ENCODE results near the gene ASB2. TPM values are rescaled to one million over a fixed set of nuclear protein-coding genes. Genes with fewer than 3 reads are reported as not detected.

The ASB2 gene
- total and polyA plus RNA-seq, 2 of the 8 experiments (the other 6 are each of a cell fraction or from before 2014, with no cell fraction given), result 1.0 to 2.1 TPM

- Histone ChIP-seq H3K36me3 (ENCODE audit: control insufficient read depth in 2 of 4, insufficient read depth in 4 of 4, low read length in 3 of 4) (no peaks in the 10 kb centered on the region), H3K23me2 (ENCODE audit: low read depth, low read length) (no peaks in the 10 kb centered on the region), H4K91ac (replicated peaks; ENCODE audit: insufficient read length, low read length) (no peak overlapping the region), H3K14ac (ENCODE audit: insufficient read length) (no peak overlapping the region), H2AK5ac (ENCODE audit: low read depth, low read length) (no peak overlapping the region), H3K79me1 (ENCODE audit: low read depth, low read length) (no peaks in the 10 kb centered on the region), H2AFZ (ENCODE audit: low read length) (no peak overlapping the region), H3K27me3 (replicated peaks in 1 of 4; ENCODE audit: control insufficient read depth in 3 of 4, extremely low read depth in 1 of 4, insufficient read depth in 3 of 4, low read length in 3 of 4) (no peaks in the 10 kb centered on the region), H3K4me2 (ENCODE audit: insufficient read depth in 1 of 2, low read depth in 2 of 2, low read length in 2 of 2) (no peak overlapping the region), H4K5ac (ENCODE audit: insufficient read length, low read depth, low read length) (no peak overlapping the region), H3K4me1 (replicated peaks in 1 of 4; ENCODE audit: control insufficient read depth in 3 of 4, insufficient read depth in 4 of 4, low read length in 3 of 4) (peaks cover 0 to 5% (median 0%) of the 10 kb centered on the region in 4 experiments; a peak in 1 of 7 replicates), H2BK120ac (replicated peaks; ENCODE audit: low read depth, low read length) (no peak overlapping the region), H2BK15ac (ENCODE audit: low read length) (no peak overlapping the region), H3K4me3 (ENCODE audit: extremely low read depth in 1 of 4, insufficient read depth in 2 of 4, low read depth in 3 of 4, low read length in 4 of 4) (no peak overlapping the region), H3K9ac (replicated peaks in 1 of 4; ENCODE audit: extremely low read depth in 1 of 4, low read depth in 3 of 4, low read length in 3 of 4) (no peak overlapping the region), H3K27ac (ENCODE audit: low read depth, low read length) (no peak overlapping the region), H3K9me3 (ENCODE audit: insufficient read depth in 2 of 2, low read depth in 1 of 2, low read length in 1 of 2) (no peaks in the 10 kb centered on the region), H3K23ac (ENCODE audit: insufficient read length) (no peak overlapping the region), H3K4ac (replicated peaks; ENCODE audit: insufficient read length, low read depth, low read length) (no peak overlapping the region), H2BK20ac (ENCODE audit: low read length) (no peak overlapping the region), H3K56ac (replicated peaks; ENCODE audit: insufficient read length, low read depth, low read length) (no peak overlapping the region), H3K18ac (ENCODE audit: extremely low read depth, low read length) (no peak overlapping the region), H2BK5ac (ENCODE audit: low read depth, low read length) (no peak overlapping the region), H4K8ac (ENCODE audit: extremely low read depth, insufficient read depth, low read length) (no peak overlapping the region), H2BK12ac (ENCODE audit: low read depth, low read length) (no peak overlapping the region), H3K79me2 (ENCODE audit: control insufficient read depth in 1 of 2, insufficient read depth in 2 of 2, low read length in 2 of 2) (no peaks in the 10 kb centered on the region), H4K20me1 (replicated peaks in 1 of 2; ENCODE audit: control insufficient read depth in 1 of 2, insufficient read depth in 2 of 2, low read length in 2 of 2) (no peaks in the 10 kb centered on the region)
- DNase-seq (ENCODE audit: low read depth in 1 of 2, low spot score in 2 of 2) (no peak), FAIRE-seq (no peak)
- CTCF ChIA-PET (ENCODE audit: partially characterized antibody), result interaction anchor here (0.7 to 3.3 kb wide), 11 partner anchors 11 to 384 kb away, joined by 3 to 23 read pairs (median 8); no protein-coding TSS in a partner anchor
- WGBS, 2 experiments (ENCODE audit: extremely low coverage in 1 of 2, insufficient coverage in 1 of 2, insufficient read length in 1 of 2, insufficient replicate concordance in 2 of 2, low coverage in 1 of 2, low lambda C conversion rate in 2 of 2, missing lambda C conversion rate in 1 of 2), result 96% methylated on average over 14 of the region's 14 CpGs; no CpG with 5 or more reads in 1 of the 2 experiments
- POLR2A ChIA-PET (ENCODE audit: partially characterized antibody), result no interaction called here
- TF ChIP-seq BRCA1 (IDR thresholded peaks at IDR 0.05; ENCODE audit: low read depth, low read length), result no peak
- TF ChIP-seq KDM5A (IDR thresholded peaks at IDR 0.05; ENCODE audit: low read length), result no peak
- no peak for TF ChIP-seq RNF2 (IDR thresholded peaks at IDR 0.05; ENCODE audit: borderline replicate concordance, low read depth, low read length, missing control alignments, poor library complexity, severe bottlenecking)
- TF ChIP-seq KDM1A (IDR thresholded peaks at IDR 0.05; ENCODE audit: borderline replicate concordance, low read length), result no peak
- TF ChIP-seq RXRA (IDR thresholded peaks at IDR 0.05; ENCODE audit: insufficient read depth, low read depth, low read length), result no peak
- no peak for TF ChIP-seq SIRT6 (IDR thresholded peaks at IDR 0.05; ENCODE audit: low read length)
- TF ChIP-seq EP300 (IDR thresholded peaks at IDR 0.05; ENCODE audit: borderline replicate concordance in 1 of 2, low read depth in 2 of 2, low read length in 2 of 2), result no peak
- TF ChIP-seq CBX8 (IDR thresholded peaks at IDR 0.05; ENCODE audit: borderline replicate concordance, low read depth, low read length), result no peak
- no peak for TF ChIP-seq ATF2 (IDR thresholded peaks at IDR 0.05; ENCODE audit: low read length)
- no peak for TF ChIP-seq BACH1 (IDR thresholded peaks at IDR 0.05; ENCODE audit: low read length)
- TF ChIP-seq CBX5 (IDR thresholded peaks at IDR 0.05; ENCODE audit: low read depth, low read length), result no peak
These were observed 51.6 kb downstream of the ASB2 start for GRCh38 chr14:93924592-93925355.
